Endothelial cell of umbilical vein (primary cell): ENCODE measurements around the gene KRTAP10-9. TPM values are rescaled to one million over a fixed set of nuclear protein-coding genes. Genes with fewer than 3 reads are reported as not detected.

ENCODE experiments used
- BruUV-seq: library from RNA; stranded (reverse); fragments of 400-500 nt; replicated peaks from 2 replicates; lab custom pipeline; 2021; lab: Mats Ljungman, UMichigan
- CTCF ChIA-PET: fragments of 300-600, 350-600 bp; sonication (Branson Sonifier 250); formaldehyde crosslinking; loops from one replicate; lab custom pipeline; 2021; ENCODE audit warnings: antibody characterized with exemption, inconsistent platforms; lab: Charles Lee
- POLR2A ChIA-PET: fragments of 300-600, 350-600 bp; sonication (Branson Sonifier 250); formaldehyde crosslinking; loops from one replicate; lab custom pipeline; 2021; ENCODE audit warnings: antibody characterized with exemption, inconsistent platforms; lab: Charles Lee
- DNase-seq: peaks from one replicate; pipeline ENCODE4 v3.0.0-alpha.2; 2011; ENCODE audit warnings: low read depth, low spot score
- FAIRE-seq: peaks from 2 replicates; lab custom pipeline; 2011; peaks lifted over from hg19 to GRCh38; lab: Jason Lieb, UNC
- H2AFZ ChIP-seq: 2 replicates; pipeline ENCODE4 v1.6.0; 2012; ENCODE audit warnings: low read depth, low read length, control low read depth, inconsistent platforms
- H3K27ac ChIP-seq: 2 replicates; pipeline ENCODE4 v1.5.1; 2011; ENCODE audit warnings: low read depth, mild to moderate bottlenecking, control low read depth, low read length, moderate library complexity; ENCODE audit not compliant: insufficient read depth
- H3K27me3 ChIP-seq, 2 experiments: 2 replicates each; pipeline versions ENCODE4 v1.6.0 to v1.6.1; 2011; ENCODE audit warnings: low read length in 2 of 2, mixed read lengths in 1 of 2; ENCODE audit not compliant: control insufficient read depth in 2 of 2, insufficient read depth in 2 of 2
- H3K36me3 ChIP-seq, 2 experiments: 2 replicates in 1 of 2; 3 replicates in 1 of 2; pipeline ENCODE4 v1.5.1; 2011; ENCODE audit warnings: low read length in 2 of 2, mild to moderate bottlenecking in 1 of 2, moderate library complexity in 1 of 2; ENCODE audit not compliant: control insufficient read depth in 2 of 2, insufficient read depth in 2 of 2; ENCODE audit errors: extremely low read depth in 1 of 2
- H3K4me1 ChIP-seq: 3 replicates; pipeline ENCODE4 v1.5.1; 2011; ENCODE audit warnings: mild to moderate bottlenecking, low read length; ENCODE audit not compliant: control insufficient read depth, insufficient read depth; ENCODE audit errors: extremely low read depth
- H3K4me2 ChIP-seq: 2 replicates; pipeline ENCODE4 v1.6.1; 2011; ENCODE audit warnings: low read length, control low read depth, mixed read lengths; ENCODE audit not compliant: insufficient read depth
- H3K4me3 ChIP-seq, 3 experiments: fragments of 200-600 bp in 1 of 3; sonication (generic), shearing (Covaris generic) in 1 of 3; replicated peaks in 1 of 3; 2 replicates each; pipeline ENCODE4 v1.5.1; 2011 to 2016; ENCODE audit warnings: control low read depth in 3 of 3, low read length in 3 of 3, mild to moderate bottlenecking in 2 of 3, inconsistent platforms in 1 of 3, low read depth in 1 of 3, moderate library complexity in 1 of 3; ENCODE audit not compliant: insufficient read depth in 1 of 3
- H3K79me2 ChIP-seq: 2 replicates; pipeline ENCODE4 v1.6.0; 2012; ENCODE audit warnings: low read length, inconsistent platforms; ENCODE audit not compliant: control insufficient read depth, insufficient read depth
- H3K9ac ChIP-seq: replicated peaks from 2 replicates; pipeline ENCODE3; 2011; ENCODE audit warnings: low read length, control low read depth; ENCODE audit not compliant: insufficient read depth; ENCODE audit errors: extremely low read depth
- H3K9me1 ChIP-seq: replicated peaks from 3 replicates; pipeline ENCODE4 v1.6.0; 2011; ENCODE audit warnings: mild to moderate bottlenecking, low read length; ENCODE audit not compliant: control insufficient read depth, insufficient read depth; ENCODE audit errors: extremely low read depth
- H3K9me3 ChIP-seq: replicated peaks from 2 replicates; pipeline ENCODE4 v1.5.1; 2012; ENCODE audit warnings: low read length, inconsistent platforms; ENCODE audit not compliant: control insufficient read depth, insufficient read depth
- H4K20me1 ChIP-seq: replicated peaks from 2 replicates; pipeline ENCODE3; 2011; ENCODE audit warnings: mild to moderate bottlenecking, low read length; ENCODE audit not compliant: control insufficient read depth, insufficient read depth; ENCODE audit errors: extremely low read depth
- EZH2 ChIP-seq: IDR thresholded peaks from 2 replicates; pipeline ENCODE4 v1.6.1; 2012; ENCODE audit warnings: borderline replicate concordance, low read depth, mild to moderate bottlenecking, moderate library complexity, low read length, inconsistent platforms; ENCODE audit not compliant: severe bottlenecking
- FOS ChIP-seq: IDR thresholded peaks from 2 replicates; pipeline ENCODE4 v1.6.1; 2011; ENCODE audit warnings: mild to moderate bottlenecking, low read length, moderate library complexity, borderline replicate concordance; ENCODE audit not compliant: insufficient read depth
- GATA2 ChIP-seq: IDR thresholded peaks from 2 replicates; pipeline ENCODE4 v1.7.0; 2011; ENCODE audit warnings: low read depth, mild to moderate bottlenecking, moderate library complexity, mixed read lengths, low read length; ENCODE audit not compliant: insufficient read length, insufficient read depth
- JUN ChIP-seq: IDR thresholded peaks from 2 replicates; pipeline ENCODE4 v1.6.1; 2011; ENCODE audit warnings: borderline replicate concordance, low read depth; ENCODE audit not compliant: insufficient read length, insufficient read depth
- MYC ChIP-seq: IDR thresholded peaks from one replicate; pipeline ENCODE4 v1.6.1; 2011; ENCODE audit warnings: mild to moderate bottlenecking, low read depth, low read length
- POLR2A ChIP-seq: IDR thresholded peaks from 2 replicates; pipeline ENCODE4 v1.6.1; 2012; ENCODE audit warnings: low read depth, mild to moderate bottlenecking, control low read depth, low read length
- POLR2AphosphoS5 ChIP-seq: IDR thresholded peaks from 2 replicates; pipeline ENCODE4 v1.6.1; 2012; ENCODE audit warnings: low read depth, mild to moderate bottlenecking, control low read depth, low read length, moderate library complexity; ENCODE audit not compliant: insufficient read depth
- dilution Hi-C: fragments of 300-500 bp; cut with MboI; formaldehyde crosslinking; loops from one replicate; pipeline ENCODE4 v1.15.0; 2019; ENCODE audit warnings: low sequenced_read_pairs; ENCODE audit not compliant: extremely low pct_ligation_motif_present
- intact Hi-C: fragments of 100-400 bp; cut with micrococcal nuclease; formaldehyde crosslinking; loops from one replicate; pipeline ENCODE4 v1.10.0; 2022
- polyA plus RNA-seq, 4 experiments: library from polyadenylated mRNA; depleted of rRNA in 3 of 4; stranded (reverse) in 3 of 4; unstranded in 1 of 4; fragments of >200 nt; gene quantifications; 2 replicates each; pipeline versions ENCODE4 v1.2.1 to v1.2.3, GENCODE V29; 2011 to 2012; ENCODE audit warnings: missing spikeins in 1 of 4
- total RNA-seq: library from RNA; stranded (reverse); gene quantifications from 2 replicates; pipeline ENCODE4 v1.2.3, GENCODE V29; 2021
- TF ChIP-seq, protein P1 (sequence below), 2 donors: IDR thresholded peaks; 1 replicate in 1 of 2; 2 replicates in 1 of 2; pipeline ENCODE4 v1.5.1; 2011; ENCODE audit warnings: low read length in 2 of 2, mild to moderate bottlenecking in 2 of 2, moderate library complexity in 2 of 2, control low read depth in 1 of 2, inconsistent platforms in 1 of 2, low read depth in 1 of 2; ENCODE audit not compliant: insufficient read depth in 1 of 2; ENCODE audit errors: extremely low read depth in 1 of 2
- TF ChIP-seq, protein P2 (sequence below): IDR thresholded peaks from 2 replicates; pipeline ENCODE4 v1.6.1; 2011; ENCODE audit not compliant: insufficient read depth, insufficient read length

KRTAP10-9 gene
- total and polyA plus RNA-seq, 2 donors (not counting 3 experiments of a cell fraction or from before 2014, with no cell fraction given) = not detected

DNA sequence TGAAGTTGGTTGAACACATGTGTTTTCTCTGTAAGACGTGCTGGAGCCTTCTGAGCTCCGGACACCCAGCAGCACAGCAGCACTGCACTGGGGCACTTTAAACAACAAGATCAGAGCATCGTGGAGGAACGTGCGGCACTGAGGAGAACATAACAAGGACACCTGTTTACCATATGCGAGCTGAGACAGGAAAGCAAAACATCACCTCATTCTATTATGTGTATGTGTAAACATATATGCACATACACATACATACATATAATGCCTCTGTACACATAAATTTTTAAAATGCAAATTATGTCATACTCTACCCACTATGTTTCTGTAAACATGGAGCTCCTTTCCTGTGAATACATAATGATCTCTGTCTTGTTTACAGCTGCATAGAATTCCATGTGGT is 31.4 kb upstream of the KRTAP10-9 start:
- no peaks in the 10 kb centered on the region for H3K79me2 ChIP-seq
- CTCF ChIA-PET = interaction anchor here (1.7 kb wide), 1 partner anchor 198 kb away, joined by 5 read pairs; no protein-coding TSS in a partner anchor
- H3K9me1 ChIP-seq = no peaks in the 10 kb centered on the region
- POLR2A ChIA-PET = no interaction called here
- BruUV-seq = no TSS peak
- intact Hi-C loops (no loop called here), dilution Hi-C loops (no loop called here)
- H3K4me2 ChIP-seq = no peak overlapping the region
- no peaks in the 10 kb centered on the region for H3K36me3 ChIP-seq
- peaks cover 0 to 2% of the 10 kb centered on the region in 2 experiments for H3K27me3 ChIP-seq
- H3K4me1 ChIP-seq = no peaks in the 10 kb centered on the region
- DNase-seq (no peak), FAIRE-seq (no peak)
- H3K4me3 ChIP-seq = no peak overlapping the region
- H3K27ac ChIP-seq = no peak overlapping the region
- H3K9ac ChIP-seq = no peak overlapping the region
- H2AFZ ChIP-seq = no peak overlapping the region
- TF ChIP-seq GATA2 (no peak), POLR2AphosphoS5 (no peak), POLR2A (no peak), EZH2 (no peak), JUN (no peak), FOS (no peak), MYC (no peak)
- TF ChIP-seq, protein P1, sequence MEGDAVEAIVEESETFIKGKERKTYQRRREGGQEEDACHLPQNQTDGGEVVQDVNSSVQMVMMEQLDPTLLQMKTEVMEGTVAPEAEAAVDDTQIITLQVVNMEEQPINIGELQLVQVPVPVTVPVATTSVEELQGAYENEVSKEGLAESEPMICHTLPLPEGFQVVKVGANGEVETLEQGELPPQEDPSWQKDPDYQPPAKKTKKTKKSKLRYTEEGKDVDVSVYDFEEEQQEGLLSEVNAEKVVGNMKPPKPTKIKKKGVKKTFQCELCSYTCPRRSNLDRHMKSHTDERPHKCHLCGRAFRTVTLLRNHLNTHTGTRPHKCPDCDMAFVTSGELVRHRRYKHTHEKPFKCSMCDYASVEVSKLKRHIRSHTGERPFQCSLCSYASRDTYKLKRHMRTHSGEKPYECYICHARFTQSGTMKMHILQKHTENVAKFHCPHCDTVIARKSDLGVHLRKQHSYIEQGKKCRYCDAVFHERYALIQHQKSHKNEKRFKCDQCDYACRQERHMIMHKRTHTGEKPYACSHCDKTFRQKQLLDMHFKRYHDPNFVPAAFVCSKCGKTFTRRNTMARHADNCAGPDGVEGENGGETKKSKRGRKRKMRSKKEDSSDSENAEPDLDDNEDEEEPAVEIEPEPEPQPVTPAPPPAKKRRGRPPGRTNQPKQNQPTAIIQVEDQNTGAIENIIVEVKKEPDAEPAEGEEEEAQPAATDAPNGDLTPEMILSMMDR (IDR thresholded peaks at IDR 0.05; ENCODE audit: extremely low read depth in 1 of 2, insufficient read depth in 1 of 2, low read depth in 1 of 2, low read length in 2 of 2) = no peak
- TF ChIP-seq, protein P2, sequence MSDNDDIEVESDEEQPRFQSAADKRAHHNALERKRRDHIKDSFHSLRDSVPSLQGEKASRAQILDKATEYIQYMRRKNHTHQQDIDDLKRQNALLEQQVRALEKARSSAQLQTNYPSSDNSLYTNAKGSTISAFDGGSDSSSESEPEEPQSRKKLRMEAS = no peak
- no peaks in the 10 kb centered on the region for H4K20me1 ChIP-seq
- no peaks in the 10 kb centered on the region for H3K9me3 ChIP-seq
